Measurements from ENCODE around the gene MEF2C.
"Not testable (repeated sequence)": the region's sequence is repeated elsewhere in the genome, so short reads cannot be mapped to it uniquely, and the experiment has no call there.

GRCh38 chr5:88793797-88794196 lies 89.2 kb downstream of the MEF2C start:
- TF ChIP-seq EZH2 (IDR thresholded peaks at IDR 0.05; ENCODE audit: insufficient read depth, poor library complexity, severe bottlenecking); EZH2phosphoT487 (IDR thresholded peaks at IDR 0.05; ENCODE audit: insufficient read depth, low read depth): not testable (repeated sequence)

All from GM23248 (cell line).